CD8-positive, alpha-beta memory T cell (primary cell): ENCODE results near the gene DOCK6. TPM values are rescaled to one million over a fixed set of nuclear protein-coding genes. Genes with fewer than 3 reads are reported as not detected.
"Not testable (repeated sequence)": the region's sequence is repeated elsewhere in the genome, so short reads cannot be mapped to it uniquely, and the experiment has no call there.

Source experiments
- CTCF ChIA-PET: fragments of 350-600 bp; sonication (Branson Sonifier 250); formaldehyde crosslinking; loops from one replicate; lab custom pipeline; 2021; ENCODE audit warnings: antibody characterized with exemption; lab: Charles Lee
- POLR2A ChIA-PET: fragments of 350-600 bp; sonication (Branson Sonifier 250); formaldehyde crosslinking; loops from one replicate; lab custom pipeline; 2021; ENCODE audit warnings: antibody characterized with exemption; lab: Charles Lee
- DNase-seq, 5 donors: peaks; one replicate each; pipeline versions ENCODE4 v3.0.0 to v3.0.0-alpha.2; 2020 to 2022; ENCODE audit warnings: mixed read lengths in 1 of 5
- H3K27ac ChIP-seq: one replicate; pipeline ENCODE4 v1.7.0; 2013; ENCODE audit warnings: low read depth, mild to moderate bottlenecking, low read length, moderate library complexity
- H3K27me3 ChIP-seq: 2 replicates; pipeline ENCODE4 v1.7.0; 2013; ENCODE audit warnings: low read length, mild to moderate bottlenecking; ENCODE audit not compliant: insufficient read depth, poor library complexity, severe bottlenecking
- H3K36me3 ChIP-seq: 2 replicates; pipeline ENCODE4 v1.7.0; 2013; ENCODE audit warnings: mild to moderate bottlenecking, low read length, moderate library complexity; ENCODE audit not compliant: insufficient read depth
- H3K4me1 ChIP-seq: 2 replicates; pipeline ENCODE4 v1.7.0; 2013; ENCODE audit warnings: mild to moderate bottlenecking, low read length, moderate library complexity; ENCODE audit not compliant: insufficient read depth
- H3K4me3 ChIP-seq: 2 replicates; pipeline ENCODE4 v1.7.0; 2013; ENCODE audit warnings: mild to moderate bottlenecking, low read length
- H3K9me3 ChIP-seq: 2 replicates; pipeline ENCODE4 v1.7.0; 2013; ENCODE audit warnings: mild to moderate bottlenecking, low read length
- H3K27ac Mint-ChIP-seq, 8 donors: one replicate each; pipeline ENCODE4 v1.8.0; 2020 to 2021; ENCODE audit warnings: mixed read lengths in 8 of 8, mild to moderate bottlenecking in 6 of 8, inconsistent platforms in 3 of 8, moderate library complexity in 3 of 8
- H3K27me3 Mint-ChIP-seq, 2 donors: one replicate each; pipeline ENCODE4 v1.8.0; 2020 to 2021; ENCODE audit warnings: mixed read lengths in 2 of 2, mild to moderate bottlenecking in 1 of 2, moderate library complexity in 1 of 2
- H3K36me3 Mint-ChIP-seq, 3 donors: one replicate each; pipeline ENCODE4 v1.8.0; 2020 to 2021; ENCODE audit warnings: mixed read lengths in 3 of 3, inconsistent platforms in 1 of 3, mild to moderate bottlenecking in 1 of 3
- H3K4me1 Mint-ChIP-seq, 3 donors: one replicate each; pipeline ENCODE4 v1.8.0; 2020 to 2021; ENCODE audit warnings: mixed read lengths in 3 of 3, inconsistent platforms in 1 of 3, mild to moderate bottlenecking in 1 of 3
- H3K4me3 Mint-ChIP-seq, 7 donors: one replicate each; pipeline ENCODE4 v1.8.0; 2020 to 2021; ENCODE audit warnings: mixed read lengths in 7 of 7, mild to moderate bottlenecking in 6 of 7, moderate library complexity in 4 of 7, inconsistent platforms in 2 of 7
- H3K9me3 Mint-ChIP-seq, 5 donors: one replicate each; pipeline ENCODE4 v1.8.0; 2020 to 2022; ENCODE audit warnings: mixed read lengths in 5 of 5, mild to moderate bottlenecking in 3 of 5, moderate library complexity in 2 of 5, inconsistent platforms in 1 of 5
- polyA plus RNA-seq: library from polyadenylated mRNA; unstranded; fragments of 300-500 nt; fragmentation: Illumina TruSeq; gene quantifications from one replicate; pipeline ENCODE4 v1.2.3, GENCODE V29; 2021
- total RNA-seq, 2 experiments: library from RNA; stranded (reverse); gene quantifications; one replicate each; pipeline ENCODE4 v1.2.3, GENCODE V29; 2021

Gene DOCK6
- total and polyA plus RNA-seq, 3 experiments from 2014 or later: 0.71 to 3.5 (median 2.3) TPM

DNA sequence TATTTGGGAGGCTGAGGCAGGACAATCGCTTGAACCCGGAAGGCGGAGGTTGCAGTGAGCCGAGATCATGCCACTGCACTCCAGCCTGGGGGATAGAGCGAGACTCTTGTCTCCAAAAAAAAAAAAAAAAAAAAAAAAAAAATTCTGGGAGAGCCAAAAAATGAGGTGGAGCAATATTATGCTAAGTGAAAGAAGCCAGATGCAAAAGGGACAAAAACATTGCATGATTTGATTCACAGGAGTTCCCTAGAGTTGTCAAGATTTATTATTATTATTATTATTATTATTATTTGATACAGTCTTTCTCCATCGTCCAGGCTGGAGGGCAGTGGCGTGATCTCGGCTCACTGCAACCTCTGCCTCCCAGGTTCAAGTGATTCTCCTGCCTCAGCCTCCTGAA is 81.3 kb downstream of the DOCK6 start:
- H3K27me3 ChIP-seq, H3K27ac Mint-ChIP-seq, H3K4me3 Mint-ChIP-seq, H3K9me3 Mint-ChIP-seq, H3K36me3 Mint-ChIP-seq, H3K4me3 ChIP-seq, H3K9me3 ChIP-seq, H3K27me3 Mint-ChIP-seq, DNase-seq, POLR2A ChIA-PET, H3K27ac ChIP-seq, H3K4me1 ChIP-seq, H3K4me1 Mint-ChIP-seq, H3K36me3 ChIP-seq, CTCF ChIA-PET: not testable (repeated sequence)

DNA sequence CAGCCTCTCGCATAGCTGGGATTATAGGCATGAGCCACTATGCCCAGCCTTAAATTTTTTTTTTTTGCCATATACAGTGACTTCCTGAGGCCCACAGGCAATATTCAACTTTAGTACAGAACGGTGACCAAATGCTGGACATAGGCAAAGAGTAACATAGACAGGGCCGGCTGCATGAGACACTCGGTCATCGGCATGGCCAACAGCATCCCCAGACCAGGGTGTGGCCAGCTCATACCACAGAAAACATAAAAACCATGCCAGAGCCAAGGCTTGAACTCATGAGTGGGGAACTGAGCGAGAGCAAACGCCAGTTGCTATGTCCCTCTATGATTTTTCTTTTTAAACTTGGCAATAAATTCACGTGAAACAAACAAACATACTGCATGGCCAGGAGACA is 82.0 kb downstream of the DOCK6 start:
- Mint-ChIP-seq H3K4me1 (peaks cover 0 to 6% (median 4%) of the 10 kb centered on the region in 3 donors), H3K36me3 (no peaks in the 10 kb centered on the region), H3K27me3 (peaks cover 4 to 7% of the 10 kb centered on the region in 2 donors), H3K27ac (peak overlapping the region in 1 of 8 donors; percentile 61), H3K4me3 (no peak overlapping the region), H3K9me3 (no peaks in the 10 kb centered on the region)
- no peak overlapping the region for H3K4me3 ChIP-seq
- H3K27me3 ChIP-seq: no peaks in the 10 kb centered on the region
- ChIA-PET POLR2A (no interaction called here), CTCF (no interaction called here)
- H3K27ac ChIP-seq: no peak overlapping the region
- no peak for DNase-seq
- H3K4me1 ChIP-seq: no peaks in the 10 kb centered on the region
- H3K9me3 ChIP-seq: no peaks in the 10 kb centered on the region
- no peaks in the 10 kb centered on the region for H3K36me3 ChIP-seq

DNA sequence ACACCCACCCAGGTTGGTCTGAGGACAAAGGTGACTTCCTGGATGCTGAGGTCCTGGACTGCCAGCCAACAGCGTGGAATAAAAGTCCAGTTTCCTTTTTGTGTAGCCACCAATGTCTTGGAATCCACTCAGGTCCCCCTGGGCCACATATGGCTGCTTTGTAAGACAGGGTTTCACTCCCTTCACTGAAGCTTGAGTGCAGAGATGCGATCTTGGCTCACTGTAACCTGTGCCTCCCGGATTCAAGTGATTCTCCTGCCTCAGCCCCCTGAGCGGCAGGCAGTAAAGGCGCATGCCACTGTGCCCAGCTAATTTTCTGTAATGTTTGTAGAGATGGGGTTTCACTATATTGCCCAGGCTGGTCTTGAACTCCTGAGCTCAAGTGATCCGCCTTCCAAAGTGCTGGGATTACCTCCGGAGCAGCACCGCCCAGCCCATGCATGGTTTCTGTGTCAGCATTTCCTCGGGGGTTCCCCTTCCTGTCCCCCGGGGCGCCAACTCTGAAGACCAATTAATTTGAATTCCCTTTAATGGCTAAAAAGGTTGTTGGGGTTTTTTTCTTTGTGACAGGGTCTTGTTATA is 82.5 kb downstream of the DOCK6 start:
- no peak for DNase-seq
- Histone ChIP-seq H3K27me3 (no peaks in the 10 kb centered on the region), H3K9me3 (no peaks in the 10 kb centered on the region), H3K4me3 (no peak overlapping the region), H3K27ac (no peak overlapping the region), H3K36me3 (no peaks in the 10 kb centered on the region), H3K4me1 (no peaks in the 10 kb centered on the region)
- CTCF ChIA-PET: no interaction called here
- peaks cover 4 to 7% of the 10 kb centered on the region in 2 donors for H3K27me3 Mint-ChIP-seq
- H3K4me3 Mint-ChIP-seq: peak overlapping the region in 1 of 7 donors; percentile 16
- POLR2A ChIA-PET: no interaction called here
- H3K27ac Mint-ChIP-seq: peak overlapping the region in 1 of 8 donors; percentile 54
- H3K4me1 Mint-ChIP-seq: peaks cover 0 to 6% (median 4%) of the 10 kb centered on the region in 3 donors
- no peaks in the 10 kb centered on the region for H3K9me3 Mint-ChIP-seq
- no peaks in the 10 kb centered on the region for H3K36me3 Mint-ChIP-seq

DNA sequence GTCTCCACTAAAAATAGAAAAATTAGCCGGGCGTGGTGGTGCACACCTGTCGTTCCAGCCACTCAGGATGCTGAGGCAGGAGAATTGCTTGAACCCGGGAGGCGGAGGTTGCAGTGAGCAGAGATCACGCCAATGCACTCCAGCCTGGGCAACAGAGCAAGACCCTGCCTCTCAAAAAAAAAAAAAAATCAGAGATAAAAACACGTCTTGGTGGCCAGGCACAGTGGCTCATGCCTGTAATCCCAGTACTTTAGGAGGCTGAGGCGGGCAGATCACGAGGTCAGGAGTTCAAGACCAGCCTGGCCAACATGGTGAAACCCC is 83.2 kb downstream of the DOCK6 start:
- H3K4me3 Mint-ChIP-seq, H3K9me3 Mint-ChIP-seq, H3K4me1 ChIP-seq, H3K4me3 ChIP-seq, H3K27me3 Mint-ChIP-seq, H3K36me3 Mint-ChIP-seq, H3K27ac ChIP-seq, DNase-seq, CTCF ChIA-PET, POLR2A ChIA-PET, H3K9me3 ChIP-seq, H3K36me3 ChIP-seq, H3K27me3 ChIP-seq, H3K27ac Mint-ChIP-seq, H3K4me1 Mint-ChIP-seq: not testable (repeated sequence)

DNA sequence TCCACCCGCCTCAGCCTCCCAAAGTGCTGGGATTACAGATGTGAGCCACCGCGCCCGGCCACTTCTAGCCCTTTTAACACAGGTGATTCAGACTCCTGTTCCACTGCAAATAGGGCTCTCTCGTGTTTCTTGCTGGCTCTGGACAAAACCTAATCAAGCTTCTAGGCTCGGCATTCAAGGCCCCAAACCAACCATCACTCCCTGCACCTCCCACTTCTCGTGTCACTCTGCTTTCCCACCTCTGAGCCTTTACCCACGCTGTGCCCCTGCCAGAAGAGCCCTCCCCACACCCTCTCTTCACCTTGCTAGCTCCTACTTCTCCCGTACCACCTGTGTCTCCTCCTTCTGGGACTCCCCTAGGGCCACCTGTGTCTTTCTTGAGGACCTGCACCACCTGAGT is 84.7 kb downstream of the DOCK6 start:
- H3K9me3 Mint-ChIP-seq: no peaks in the 10 kb centered on the region
- ChIA-PET CTCF (no interaction called here), POLR2A (no interaction called here)
- Histone ChIP-seq H3K4me1 (no peaks in the 10 kb centered on the region), H3K4me3 (no peak overlapping the region), H3K36me3 (no peaks in the 10 kb centered on the region), H3K9me3 (no peaks in the 10 kb centered on the region), H3K27ac (no peak overlapping the region), H3K27me3 (no peaks in the 10 kb centered on the region)
- peaks cover 0 to 6% (median 4%) of the 10 kb centered on the region in 3 donors for H3K4me1 Mint-ChIP-seq
- peaks cover 4 to 7% of the 10 kb centered on the region in 2 donors for H3K27me3 Mint-ChIP-seq
- H3K36me3 Mint-ChIP-seq: no peaks in the 10 kb centered on the region
- H3K27ac Mint-ChIP-seq: no peak overlapping the region
- no peak for DNase-seq
- H3K4me3 Mint-ChIP-seq: no peak overlapping the region

DNA sequence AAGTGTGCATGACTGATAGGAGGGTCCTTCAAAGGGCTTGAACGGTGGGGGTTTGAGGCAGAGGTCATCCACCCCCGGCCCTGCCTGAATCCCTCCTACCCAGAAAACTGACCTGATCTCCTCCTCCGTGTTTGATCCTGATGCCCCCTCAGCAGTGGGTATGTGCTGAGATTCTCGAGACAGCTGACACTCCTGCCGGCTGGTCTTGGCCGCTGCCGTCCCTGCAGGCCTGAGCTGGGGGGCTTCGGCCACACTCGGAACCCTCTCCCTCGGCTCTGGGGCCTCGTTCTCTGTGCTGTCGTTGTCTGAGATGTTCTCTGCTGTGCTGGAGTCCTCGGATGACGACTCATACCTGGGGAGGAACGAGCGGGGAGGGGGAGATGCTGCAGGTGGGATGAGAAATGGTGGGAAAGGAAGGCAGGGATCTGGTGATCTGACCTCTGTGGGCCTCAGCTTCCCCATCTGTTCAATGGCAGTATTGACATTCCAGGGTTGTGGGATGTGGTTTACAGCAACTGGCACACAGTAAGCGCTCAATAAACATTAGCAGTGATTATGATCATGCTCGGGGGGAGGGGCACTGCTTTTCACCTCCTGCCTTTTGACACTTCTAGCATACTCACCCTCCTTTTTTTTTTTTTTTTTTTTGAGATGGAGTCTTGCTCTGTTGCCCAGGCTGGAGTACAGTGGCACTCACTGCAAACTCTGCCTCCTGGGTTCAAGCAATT is 85.7 kb downstream of the DOCK6 start:
- peaks cover 0 to 6% (median 4%) of the 10 kb centered on the region in 3 donors for H3K4me1 Mint-ChIP-seq
- H3K4me3 Mint-ChIP-seq: no peak overlapping the region
- Histone ChIP-seq H3K4me1 (no peaks in the 10 kb centered on the region), H3K36me3 (no peaks in the 10 kb centered on the region), H3K9me3 (no peaks in the 10 kb centered on the region), H3K27me3 (no peaks in the 10 kb centered on the region), H3K4me3 (no peak overlapping the region), H3K27ac (no peak overlapping the region)
- no peak for DNase-seq
- no peaks in the 10 kb centered on the region for H3K9me3 Mint-ChIP-seq
- CTCF ChIA-PET: no interaction called here
- H3K27ac Mint-ChIP-seq: no peak overlapping the region
- no peaks in the 10 kb centered on the region for H3K36me3 Mint-ChIP-seq
- POLR2A ChIA-PET: no interaction called here
- H3K27me3 Mint-ChIP-seq: peaks cover 4 to 7% of the 10 kb centered on the region in 2 donors

DNA sequence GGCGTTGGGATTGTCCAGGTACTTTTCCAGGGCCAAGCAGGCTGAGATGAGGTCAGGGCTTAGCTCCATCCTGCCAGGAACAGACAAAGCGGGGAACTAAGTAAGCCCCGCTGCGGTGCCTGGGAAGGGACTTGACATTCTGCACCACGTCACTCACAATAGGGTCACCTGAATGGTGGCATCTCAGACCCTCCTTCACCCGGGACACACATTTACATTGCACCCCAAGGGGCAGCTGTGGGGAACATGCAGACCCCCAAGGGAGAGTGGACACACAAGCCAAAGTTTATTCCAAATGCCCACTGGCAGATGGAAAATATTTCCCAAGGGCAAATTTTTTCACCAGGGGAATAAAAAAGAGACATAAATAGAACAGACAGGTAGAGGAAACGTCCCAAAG is 86.4 kb downstream of the DOCK6 start:
- H3K4me3 ChIP-seq: no peak overlapping the region
- DNase-seq: no peak
- no peaks in the 10 kb centered on the region for H3K4me1 ChIP-seq
- H3K9me3 Mint-ChIP-seq: no peaks in the 10 kb centered on the region
- H3K27me3 Mint-ChIP-seq: peaks cover 3 to 4% of the 10 kb centered on the region in 2 donors
- H3K36me3 Mint-ChIP-seq: no peaks in the 10 kb centered on the region
- no peak overlapping the region for H3K4me3 Mint-ChIP-seq
- H3K4me1 Mint-ChIP-seq: peaks cover 0 to 6% (median 4%) of the 10 kb centered on the region in 3 donors
- H3K27me3 ChIP-seq: no peaks in the 10 kb centered on the region
- ChIA-PET CTCF (no interaction called here), POLR2A (no interaction called here)
- no peak overlapping the region for H3K27ac ChIP-seq
- H3K36me3 ChIP-seq: no peaks in the 10 kb centered on the region
- H3K27ac Mint-ChIP-seq: no peak overlapping the region
- H3K9me3 ChIP-seq: no peaks in the 10 kb centered on the region

DNA sequence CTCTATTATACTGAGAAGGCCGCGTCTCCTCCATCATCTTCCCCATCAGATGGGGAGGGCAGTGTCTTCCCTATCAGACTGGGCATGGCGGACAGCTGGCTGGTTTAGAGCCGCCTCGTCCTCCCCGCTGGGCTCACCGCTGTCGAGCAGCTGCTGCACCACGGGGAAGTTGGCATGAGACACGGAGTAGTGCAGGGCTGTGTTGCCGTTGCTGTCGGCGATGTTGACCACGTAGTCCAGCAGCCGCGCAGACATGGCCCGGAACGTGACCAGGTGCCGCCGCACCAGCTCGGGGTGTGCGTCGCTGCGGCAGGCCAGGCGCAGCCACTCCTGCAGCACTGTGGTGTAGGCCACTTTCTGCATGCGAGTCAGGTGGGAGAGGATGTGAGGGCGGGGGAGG is 88.0 kb downstream of the DOCK6 start:
- CTCF ChIA-PET: no interaction called here
- H3K27ac ChIP-seq: no peak overlapping the region
- no peaks in the 10 kb centered on the region for H3K9me3 ChIP-seq
- no peak overlapping the region for H3K4me3 Mint-ChIP-seq
- no peaks in the 10 kb centered on the region for H3K9me3 Mint-ChIP-seq
- no peaks in the 10 kb centered on the region for H3K27me3 ChIP-seq
- POLR2A ChIA-PET: no interaction called here
- no peaks in the 10 kb centered on the region for H3K4me1 Mint-ChIP-seq
- H3K27ac Mint-ChIP-seq: no peak overlapping the region
- H3K27me3 Mint-ChIP-seq: peaks cover 0 to 4% of the 10 kb centered on the region in 2 donors
- no peak overlapping the region for H3K4me3 ChIP-seq
- no peaks in the 10 kb centered on the region for H3K36me3 Mint-ChIP-seq
- DNase-seq: no peak
- H3K36me3 ChIP-seq: no peaks in the 10 kb centered on the region
- H3K4me1 ChIP-seq: no peaks in the 10 kb centered on the region
